ENCODE results near the gene SYNE2.

GRCh38 chr14:63952933-63953437 lies 100.2 kb downstream of the SYNE2 start:
- TF ChIP-seq, protein P1, sequence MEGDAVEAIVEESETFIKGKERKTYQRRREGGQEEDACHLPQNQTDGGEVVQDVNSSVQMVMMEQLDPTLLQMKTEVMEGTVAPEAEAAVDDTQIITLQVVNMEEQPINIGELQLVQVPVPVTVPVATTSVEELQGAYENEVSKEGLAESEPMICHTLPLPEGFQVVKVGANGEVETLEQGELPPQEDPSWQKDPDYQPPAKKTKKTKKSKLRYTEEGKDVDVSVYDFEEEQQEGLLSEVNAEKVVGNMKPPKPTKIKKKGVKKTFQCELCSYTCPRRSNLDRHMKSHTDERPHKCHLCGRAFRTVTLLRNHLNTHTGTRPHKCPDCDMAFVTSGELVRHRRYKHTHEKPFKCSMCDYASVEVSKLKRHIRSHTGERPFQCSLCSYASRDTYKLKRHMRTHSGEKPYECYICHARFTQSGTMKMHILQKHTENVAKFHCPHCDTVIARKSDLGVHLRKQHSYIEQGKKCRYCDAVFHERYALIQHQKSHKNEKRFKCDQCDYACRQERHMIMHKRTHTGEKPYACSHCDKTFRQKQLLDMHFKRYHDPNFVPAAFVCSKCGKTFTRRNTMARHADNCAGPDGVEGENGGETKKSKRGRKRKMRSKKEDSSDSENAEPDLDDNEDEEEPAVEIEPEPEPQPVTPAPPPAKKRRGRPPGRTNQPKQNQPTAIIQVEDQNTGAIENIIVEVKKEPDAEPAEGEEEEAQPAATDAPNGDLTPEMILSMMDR (IDR thresholded peaks at IDR 0.05): no peak
- TF ChIP-seq TCF7 (CRISPR knock-in tag; IDR thresholded peaks at IDR 0.05; ENCODE audit: low read depth): no peak
- no peak for TF ChIP-seq CBFB (CRISPR knock-in tag; IDR thresholded peaks at IDR 0.05; ENCODE audit: low read depth)
- TF ChIP-seq ESRRA (CRISPR knock-in tag; IDR thresholded peaks at IDR 0.05; ENCODE audit: borderline replicate concordance): no peak
- TF ChIP-seq FOXP1 (CRISPR knock-in tag; IDR thresholded peaks at IDR 0.05; ENCODE audit: borderline replicate concordance): no peak
